HG03460 (cell line): Measurements from ENCODE around the gene PRKG2.

Experiments
- ATAC-seq: cut with Tn5 transposase; IDR thresholded peaks from one replicate; pipeline ENCODE4 v1.9.1; 2021; ENCODE audit not compliant: unreplicated experiment

Gene PRKG2

DNA sequence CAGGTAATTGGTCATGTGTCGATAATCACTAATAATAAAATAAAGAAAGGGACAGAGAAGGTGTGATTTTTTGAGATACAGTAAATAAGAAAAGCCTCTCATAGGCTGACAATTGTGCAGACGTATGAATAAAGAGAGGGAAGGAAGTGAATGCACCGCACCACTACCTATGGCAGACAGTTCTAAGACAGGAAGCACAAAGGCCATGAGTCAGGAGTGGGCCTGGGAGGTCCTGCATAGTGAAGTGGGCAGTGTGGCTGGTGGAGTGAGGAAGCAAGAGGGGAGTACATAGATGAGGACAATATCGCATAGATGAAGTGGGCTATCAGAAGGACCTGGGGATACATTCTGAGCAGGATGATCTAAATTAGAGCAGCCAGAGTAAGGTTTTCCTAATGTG is 108.9 kb downstream of the PRKG2 start:
- no peak for ATAC-seq

- no peak for ATAC-seq
Observed at GRCh38 chr4:81102107-81102506, 112.9 kb downstream of the PRKG2 start.

DNA sequence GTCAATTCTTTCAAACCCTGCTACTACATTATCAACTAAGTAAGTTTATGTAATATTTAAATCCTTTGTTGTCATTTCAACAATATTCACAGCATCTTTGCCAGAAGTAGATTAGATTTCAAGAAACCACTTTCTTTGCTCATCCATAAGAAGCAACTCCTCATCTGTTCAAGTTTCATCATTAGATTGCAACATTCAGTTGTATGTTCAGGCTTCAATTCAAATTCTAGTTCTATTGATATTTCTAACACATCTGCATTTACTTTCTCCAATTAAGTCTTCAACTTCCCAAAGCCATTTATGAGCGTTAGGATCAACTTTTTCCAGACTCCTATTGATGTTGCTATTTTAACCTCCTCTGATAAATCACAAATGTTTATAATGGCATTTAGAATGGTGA is 118.5 kb downstream of the PRKG2 start:
- no peak for ATAC-seq

DNA sequence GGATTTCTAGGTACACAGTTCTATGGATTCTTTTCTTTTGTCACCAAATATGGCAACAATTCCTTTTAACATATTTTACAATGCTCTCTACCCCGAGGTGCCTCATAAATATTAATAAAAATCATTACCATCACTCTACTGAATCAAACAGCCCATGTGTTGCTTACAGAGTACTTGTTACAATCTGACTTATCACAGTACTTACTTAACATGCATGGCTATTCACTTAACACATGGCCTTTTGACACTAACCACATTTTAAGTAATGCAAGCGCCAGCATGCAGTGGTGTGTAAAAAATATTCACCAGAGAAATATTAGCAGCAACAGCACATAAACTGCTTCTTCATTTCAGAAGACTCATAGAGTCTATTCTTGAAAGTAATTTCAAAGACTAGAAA is 119.6 kb downstream of the PRKG2 start:
- ATAC-seq: no peak

DNA sequence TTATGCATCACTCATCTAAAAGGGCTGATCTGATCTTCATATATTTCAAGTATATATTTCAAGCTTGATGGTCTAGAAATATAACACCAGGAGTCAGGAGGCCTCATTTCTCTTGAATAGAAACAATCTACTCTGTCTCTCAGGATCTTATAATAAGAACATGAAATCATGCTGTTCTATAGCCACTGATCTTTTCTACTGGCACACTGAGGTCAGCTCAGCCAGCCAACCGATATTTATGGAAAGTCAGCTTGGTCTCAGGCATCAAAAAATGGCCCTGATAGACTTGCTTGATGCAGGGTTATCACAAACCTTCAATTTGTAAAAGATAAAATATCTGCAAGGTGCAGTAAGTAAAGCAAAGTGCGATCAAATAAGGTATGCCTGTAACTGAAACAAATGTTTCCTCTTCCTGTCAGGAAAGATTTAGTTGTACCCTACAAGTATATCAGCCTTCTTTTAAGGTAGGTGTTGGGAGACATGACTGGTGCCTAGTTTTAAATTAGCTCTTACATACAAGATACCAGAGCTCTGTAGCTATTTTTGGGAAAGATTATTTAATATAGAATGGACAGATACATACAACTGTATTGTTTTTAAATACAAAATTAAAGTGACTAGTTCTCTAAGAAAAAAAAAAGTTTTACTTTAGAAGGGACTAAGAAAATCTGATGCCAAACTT is 121.2 kb downstream of the PRKG2 start:
- ATAC-seq: no peak

- ATAC-seq: no peak
Observed at GRCh38 chr4:81085979-81086378, 129.0 kb downstream of the PRKG2 start.

- ATAC-seq: no peak
Observed at GRCh38 chr4:81085291-81085690, 129.7 kb downstream of the PRKG2 start.

DNA sequence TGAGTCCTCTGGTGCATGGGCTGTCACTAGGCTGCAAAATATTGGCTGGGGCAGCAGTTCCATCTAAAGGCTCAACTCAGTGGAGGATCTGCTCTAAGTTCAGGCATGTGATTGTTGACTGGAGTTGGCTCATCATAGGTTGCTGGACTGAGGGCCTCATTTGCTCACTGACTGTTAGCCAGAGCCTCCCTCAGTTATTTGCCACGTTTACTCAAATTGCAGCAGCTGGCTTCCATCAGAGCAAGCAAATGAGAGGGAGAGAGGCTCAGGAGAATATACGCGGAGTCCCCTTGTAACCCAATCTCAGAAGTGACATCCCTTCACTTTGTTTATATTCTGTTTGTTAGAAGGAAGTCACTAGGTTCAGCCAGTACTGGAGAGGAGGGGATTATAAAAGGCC is 130.4 kb downstream of the PRKG2 start:
- no peak for ATAC-seq

- no peak for ATAC-seq
Observed at GRCh38 chr4:81084029-81084428, 131.0 kb downstream of the PRKG2 start.

DNA sequence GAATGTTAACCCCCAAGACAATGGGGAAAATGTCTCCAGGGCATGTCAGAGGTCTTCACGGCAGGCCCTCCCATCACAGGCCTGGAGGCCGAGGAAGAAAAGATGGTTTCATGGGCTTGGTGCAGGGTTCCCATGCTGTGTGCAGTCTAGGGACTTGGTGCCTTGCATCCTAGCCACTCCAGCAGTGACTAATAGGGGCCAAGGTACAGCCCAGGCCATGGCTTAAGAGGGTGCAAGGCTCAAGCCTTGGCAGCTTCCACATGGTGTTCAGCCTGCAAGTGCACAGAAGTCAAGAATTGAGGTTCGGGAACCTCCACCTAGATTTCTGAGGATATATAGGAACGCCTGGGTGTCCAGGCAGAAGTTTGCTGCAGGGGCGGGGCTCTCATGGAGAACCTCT is 133.9 kb downstream of the PRKG2 start:
- no peak for ATAC-seq

DNA sequence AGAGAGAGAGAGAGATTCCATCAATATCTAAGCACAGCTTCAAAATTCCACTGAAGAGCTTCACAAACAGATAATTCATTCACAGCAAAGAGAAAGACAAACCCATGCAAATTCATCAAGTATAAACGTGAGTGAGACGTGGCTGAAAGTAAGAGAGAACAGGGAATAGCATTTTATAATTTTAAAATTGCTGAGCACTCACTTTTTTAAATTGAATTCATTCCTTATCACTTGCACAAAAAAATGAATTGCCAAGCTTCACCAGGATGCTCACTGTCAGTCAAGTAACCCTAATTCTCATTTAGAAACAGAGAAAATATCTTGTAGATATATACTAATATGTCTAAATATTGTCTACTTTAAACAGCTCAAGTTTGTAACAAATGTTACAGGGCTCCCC is 144.0 kb downstream of the PRKG2 start:
- no peak for ATAC-seq

DNA sequence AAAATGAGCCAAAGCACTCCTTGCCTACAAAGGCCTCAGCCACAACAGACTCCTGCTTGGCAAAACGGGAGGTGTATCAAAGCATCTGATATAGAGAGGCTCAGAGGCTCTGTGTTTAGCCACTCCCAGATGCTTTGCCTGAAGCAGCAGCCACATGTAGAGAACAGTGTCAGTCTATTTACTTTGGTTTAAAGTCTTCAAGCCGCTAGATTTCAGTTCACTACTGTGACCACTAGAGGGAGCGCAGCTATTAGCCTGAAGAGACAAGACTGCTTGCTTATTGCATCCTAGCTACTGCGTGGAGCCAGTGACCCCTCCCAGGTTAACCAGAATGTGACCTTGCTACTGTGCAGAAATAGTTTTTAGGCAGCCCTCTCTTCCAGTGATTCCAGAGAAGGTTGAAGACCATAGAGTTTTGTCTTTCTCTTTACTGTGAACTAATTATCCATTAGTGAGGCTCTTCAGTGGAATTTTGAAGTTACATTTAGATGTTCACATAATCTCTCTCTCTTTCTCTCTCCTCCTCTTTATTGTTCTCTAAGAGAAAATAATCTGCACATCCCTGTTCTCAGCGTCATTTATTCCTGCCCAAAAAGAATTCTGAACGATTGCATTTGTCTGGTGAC is 145.2 kb downstream of the PRKG2 start:
- peak; percentile 95 for ATAC-seq

DNA sequence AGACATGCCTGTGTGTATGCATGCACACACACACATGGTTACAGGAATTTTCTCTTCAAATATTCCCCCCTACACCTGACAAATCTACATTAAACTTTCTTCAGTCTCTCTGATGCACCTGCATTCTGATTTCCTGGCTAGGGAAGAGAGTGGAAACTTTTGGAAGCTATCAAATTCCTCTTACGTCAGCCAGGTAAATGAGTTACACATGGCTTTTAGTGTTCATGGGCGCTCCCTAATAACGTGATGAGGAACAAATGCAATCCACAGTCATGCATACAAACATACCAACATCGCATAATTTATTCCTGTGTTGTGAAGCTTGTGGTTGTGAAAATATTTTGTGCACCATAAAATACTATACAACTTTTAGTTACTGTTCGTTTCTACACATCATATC is 149.6 kb downstream of the PRKG2 start:
- no peak for ATAC-seq

DNA sequence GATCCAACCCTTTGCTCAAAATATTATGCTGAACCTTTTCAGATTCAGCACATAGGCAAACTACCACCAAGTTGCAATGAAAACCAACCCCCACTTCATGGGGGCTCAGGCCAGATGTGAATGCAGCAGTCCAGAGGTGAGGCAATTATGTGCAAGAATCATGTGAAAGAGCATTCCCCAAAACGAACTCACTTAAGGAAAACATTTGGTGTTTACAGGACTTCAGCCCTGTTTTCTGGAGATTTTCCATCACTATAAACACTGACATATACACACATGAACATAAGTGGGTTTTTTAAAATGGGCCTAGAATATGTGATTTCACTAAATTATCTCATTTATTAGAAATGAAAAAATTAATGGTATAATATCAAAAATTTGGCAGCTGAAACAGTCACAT is 153.0 kb downstream of the PRKG2 start:
- no peak for ATAC-seq

GRCh38 chr4:81061344-81061730 is 153.7 kb downstream of the PRKG2 start:
- no peak for ATAC-seq

DNA sequence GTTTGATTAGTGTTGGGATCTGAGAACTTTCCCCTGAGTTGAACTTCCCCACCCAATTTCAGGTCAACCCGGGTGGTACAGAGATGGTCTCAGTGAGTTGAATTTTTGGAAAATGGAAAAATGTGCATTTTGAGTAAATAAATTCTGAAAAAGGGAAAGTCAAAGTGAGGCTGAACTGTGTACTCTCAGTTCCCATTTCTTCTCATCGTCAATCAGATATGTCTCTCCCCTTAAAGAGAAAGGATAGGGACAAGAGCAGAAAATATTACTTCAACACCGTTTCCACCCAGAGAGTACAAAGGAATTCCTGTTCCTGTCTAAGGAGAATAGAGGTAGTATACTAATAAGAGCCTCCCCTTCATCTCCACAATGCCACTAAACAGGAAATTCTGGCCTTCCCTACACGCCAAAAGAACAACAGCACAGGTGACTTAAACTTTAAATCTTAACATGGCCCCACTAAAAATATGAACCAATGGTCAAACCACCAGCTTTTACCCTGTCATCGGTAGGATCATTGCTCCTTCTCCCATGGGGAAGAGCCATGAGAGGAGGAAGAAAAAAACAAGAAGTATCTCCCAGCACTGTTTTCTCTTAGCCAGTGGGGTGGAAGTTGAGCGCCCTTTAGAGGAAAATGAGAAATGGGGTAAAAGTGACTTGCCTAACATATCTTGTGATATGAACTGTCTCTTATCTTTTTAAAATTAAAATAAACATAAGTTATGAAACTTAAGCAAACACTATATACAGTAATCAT is 154.3 kb downstream of the PRKG2 start:
- ATAC-seq: no peak

- no peak for ATAC-seq
Observed at GRCh38 chr4:81058621-81059020, 156.4 kb downstream of the PRKG2 start.

- ATAC-seq: peak; percentile 99
Observed at GRCh38 chr4:81052119-81053068, 162.6 kb downstream of the PRKG2 start.

- no peak for ATAC-seq
Observed at GRCh38 chr4:81049907-81050306, 165.1 kb downstream of the PRKG2 start.

GRCh38 chr4:81049330-81049729 is 165.7 kb downstream of the PRKG2 start:
- no peak for ATAC-seq
